Chondrocyte (in vitro differentiated cells): Measurements from ENCODE around the gene TMEM127. TPM values are rescaled to one million over a fixed set of nuclear protein-coding genes. Genes with fewer than 3 reads are reported as not detected.

Experiments
- DNase-seq: peaks from one replicate; pipeline ENCODE4 v3.0.0; 2021; ENCODE audit warnings: mixed read lengths, low spot score
- H3K27ac Mint-ChIP-seq: one replicate; pipeline ENCODE4 v1.8.0; 2021; ENCODE audit warnings: mild to moderate bottlenecking, moderate library complexity, mixed read lengths; ENCODE audit not compliant: unreplicated experiment
- H3K27me3 Mint-ChIP-seq: 2 replicates; pipeline ENCODE4 v1.8.0; 2021; ENCODE audit warnings: low read depth, mixed read lengths
- H3K36me3 Mint-ChIP-seq: 2 replicates; pipeline ENCODE4 v1.8.0; 2021; ENCODE audit warnings: low read depth, mixed read lengths
- H3K4me1 Mint-ChIP-seq: 2 replicates; pipeline ENCODE4 v1.8.0; 2021; ENCODE audit warnings: low read depth, mild to moderate bottlenecking, mixed read lengths
- H3K4me3 Mint-ChIP-seq: one replicate; pipeline ENCODE4 v1.8.0; 2021; ENCODE audit warnings: mild to moderate bottlenecking, moderate library complexity, mixed read lengths; ENCODE audit not compliant: unreplicated experiment
- H3K9me3 Mint-ChIP-seq: 2 replicates; pipeline ENCODE4 v1.8.0; 2021; ENCODE audit warnings: low read depth, mixed read lengths
- CTCF ChIP-seq: fragments of 200-600 bp; sonication (generic); IDR thresholded peaks from 2 replicates; pipeline ENCODE4 v1.5.0; 2021; ENCODE audit warnings: antibody characterized with exemption, mild to moderate bottlenecking, moderate library complexity
- total RNA-seq: library from RNA; stranded (reverse); gene quantifications from 3 replicates; pipeline ENCODE4 v1.2.1, GENCODE V29; 2021

TMEM127 gene
- total RNA-seq, 1 donor from 2014 or later: 54.4 TPM

- no peak for DNase-seq
- peaks cover 28% of the 10 kb centered on the region for H3K36me3 Mint-ChIP-seq
- no peak overlapping the region for H3K4me3 Mint-ChIP-seq
- H3K4me1 Mint-ChIP-seq: peaks cover 13% of the 10 kb centered on the region
- H3K27ac Mint-ChIP-seq: no peak overlapping the region
- TF ChIP-seq CTCF: peak; percentile 32
- no peaks in the 10 kb centered on the region for H3K9me3 Mint-ChIP-seq
- no peaks in the 10 kb centered on the region for H3K27me3 Mint-ChIP-seq
Measured at GRCh38 chr2:96271995-96272394, 6.2 kb upstream of the TMEM127 start.

- no peak for DNase-seq
- peaks cover 28% of the 10 kb centered on the region for H3K4me1 Mint-ChIP-seq
- peak overlapping the region; percentile 93 for H3K4me3 Mint-ChIP-seq
- H3K27me3 Mint-ChIP-seq: no peaks in the 10 kb centered on the region
- H3K9me3 Mint-ChIP-seq: no peaks in the 10 kb centered on the region
- TF ChIP-seq CTCF: peak; percentile 57
- peaks cover 13% of the 10 kb centered on the region for H3K36me3 Mint-ChIP-seq
- peak overlapping the region; percentile 49 for H3K27ac Mint-ChIP-seq
Measured at GRCh38 chr2:96267159-96267971, 1.6 kb upstream of the TMEM127 start.

- Mint-ChIP-seq H3K36me3 (peaks cover 8% of the 10 kb centered on the region), H3K27ac (peak overlapping the region; percentile 97), H3K9me3 (no peaks in the 10 kb centered on the region), H3K4me3 (peak overlapping the region; percentile 93), H3K27me3 (no peaks in the 10 kb centered on the region), H3K4me1 (peaks cover 37% of the 10 kb centered on the region)
- no peak for DNase-seq
- no peak for TF ChIP-seq CTCF
Measured at GRCh38 chr2:96265349-96265839, 403 bp downstream of the TMEM127 start.

DNA sequence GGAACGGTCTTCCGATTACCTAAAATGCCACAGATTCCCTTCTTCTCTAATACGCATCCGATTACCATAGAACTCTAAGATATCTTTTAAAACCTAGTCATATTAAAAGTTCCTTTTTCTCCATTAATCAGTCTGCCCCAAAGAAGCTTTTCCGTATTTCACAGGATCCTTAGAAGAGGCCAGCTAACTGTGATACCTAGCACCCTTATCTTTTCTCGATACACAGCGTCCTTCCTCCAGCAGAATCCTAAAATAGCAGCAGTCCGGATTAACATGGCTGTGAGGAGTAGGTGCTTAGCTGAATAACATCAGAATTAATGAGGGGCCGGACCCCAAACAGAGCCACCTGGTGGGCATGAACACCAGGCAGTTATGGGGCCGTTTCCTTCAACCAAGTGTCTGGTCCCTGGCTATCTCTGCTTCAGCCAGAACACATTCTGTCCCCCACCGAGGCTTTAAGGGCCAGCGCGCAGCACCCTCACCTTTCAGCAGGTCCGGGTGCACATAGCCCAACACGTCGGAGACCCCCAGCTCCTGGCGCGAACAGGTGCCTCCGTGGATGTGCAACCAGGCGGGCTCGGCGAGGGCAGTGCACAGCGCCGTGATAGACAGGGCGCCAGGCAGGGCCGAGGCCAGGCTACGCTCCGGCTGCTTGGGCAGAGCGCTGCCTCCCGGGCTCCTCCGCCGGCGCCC is 995 bp downstream of the TMEM127 start:
- Mint-ChIP-seq H3K27ac (peak overlapping the region; percentile 83), H3K27me3 (no peaks in the 10 kb centered on the region)

More for the DNA sequence above, 995 bp downstream of the TMEM127 start:
- peaks cover 7% of the 10 kb centered on the region for H3K36me3 Mint-ChIP-seq
- H3K4me1 Mint-ChIP-seq: peaks cover 43% of the 10 kb centered on the region
- no peak for DNase-seq
- H3K4me3 Mint-ChIP-seq: peak overlapping the region; percentile 74
- TF ChIP-seq CTCF: peak; percentile 78
- no peaks in the 10 kb centered on the region for H3K9me3 Mint-ChIP-seq
